Measurements from ENCODE around the gene CD226. TPM values are rescaled to one million over a fixed set of nuclear protein-coding genes. Genes with fewer than 3 reads are reported as not detected.
"Not testable (repeated sequence)": the region's sequence is repeated elsewhere in the genome, so short reads cannot be mapped to it uniquely, and the experiment has no call there.

The CD226 gene
- total RNA-seq, 4 donors from 2014 or later, result 0.72 to 5.2 (median 1.3) TPM

GRCh38 chr18:69885841-69886531, 61.7 kb downstream of the CD226 start:
- H3K4me1 ChIP-seq, result no peaks in the 10 kb centered on the region
- WGBS, 2 donors, result 70 to 73% methylated on average over 10 to 18 of the region's 20 CpGs
- H3K36me3 ChIP-seq, result no peaks in the 10 kb centered on the region
- H3K27ac ChIP-seq, result no peak overlapping the region
- no peak for DNase-seq
- no peaks in the 10 kb centered on the region for H3K27me3 ChIP-seq
- no peaks in the 10 kb centered on the region for H3K9me3 ChIP-seq
- intact Hi-C loops (cut with DNase I), result no loop called here
- H3K4me3 ChIP-seq, result no peak overlapping the region
- no peak for TF ChIP-seq POLR2A (IDR thresholded peaks at IDR 0.05)
- TF ChIP-seq, protein P1, sequence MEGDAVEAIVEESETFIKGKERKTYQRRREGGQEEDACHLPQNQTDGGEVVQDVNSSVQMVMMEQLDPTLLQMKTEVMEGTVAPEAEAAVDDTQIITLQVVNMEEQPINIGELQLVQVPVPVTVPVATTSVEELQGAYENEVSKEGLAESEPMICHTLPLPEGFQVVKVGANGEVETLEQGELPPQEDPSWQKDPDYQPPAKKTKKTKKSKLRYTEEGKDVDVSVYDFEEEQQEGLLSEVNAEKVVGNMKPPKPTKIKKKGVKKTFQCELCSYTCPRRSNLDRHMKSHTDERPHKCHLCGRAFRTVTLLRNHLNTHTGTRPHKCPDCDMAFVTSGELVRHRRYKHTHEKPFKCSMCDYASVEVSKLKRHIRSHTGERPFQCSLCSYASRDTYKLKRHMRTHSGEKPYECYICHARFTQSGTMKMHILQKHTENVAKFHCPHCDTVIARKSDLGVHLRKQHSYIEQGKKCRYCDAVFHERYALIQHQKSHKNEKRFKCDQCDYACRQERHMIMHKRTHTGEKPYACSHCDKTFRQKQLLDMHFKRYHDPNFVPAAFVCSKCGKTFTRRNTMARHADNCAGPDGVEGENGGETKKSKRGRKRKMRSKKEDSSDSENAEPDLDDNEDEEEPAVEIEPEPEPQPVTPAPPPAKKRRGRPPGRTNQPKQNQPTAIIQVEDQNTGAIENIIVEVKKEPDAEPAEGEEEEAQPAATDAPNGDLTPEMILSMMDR (IDR thresholded peaks at IDR 0.05), result no peak

DNA sequence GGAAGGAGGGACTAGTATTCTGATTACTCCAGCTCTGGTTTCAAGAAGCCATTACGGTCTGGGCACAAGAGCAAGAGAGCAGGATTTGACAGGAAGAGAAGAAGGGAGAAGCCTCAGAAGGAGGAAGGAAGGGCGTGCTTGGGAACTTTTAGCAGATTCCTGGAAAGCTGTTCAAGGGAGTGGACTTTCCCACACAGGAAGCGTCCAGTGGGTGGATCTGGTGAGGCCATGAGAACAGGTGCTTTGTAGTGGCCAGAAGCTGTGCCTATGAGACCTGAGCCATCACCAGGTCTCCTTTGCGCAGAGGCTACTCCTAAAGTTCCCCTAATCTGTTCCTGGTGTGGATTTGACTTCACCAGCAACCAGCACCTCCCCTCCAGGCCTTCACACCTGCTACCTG, 62.3 kb downstream of the CD226 start:
- DNase-seq, result no peak
- intact Hi-C loops (cut with DNase I), result no loop called here
- Histone ChIP-seq H3K4me1 (no peaks in the 10 kb centered on the region), H3K27ac (no peak overlapping the region), H3K27me3 (no peaks in the 10 kb centered on the region), H3K36me3 (no peaks in the 10 kb centered on the region), H3K9me3 (no peaks in the 10 kb centered on the region), H3K4me3 (no peak overlapping the region)
- WGBS, 2 donors, result 70 to 83% methylated on average over 4 of the region's 4 CpGs
- TF ChIP-seq POLR2A (IDR thresholded peaks at IDR 0.05), result no peak
- TF ChIP-seq, protein P1 (IDR thresholded peaks at IDR 0.05), result no peak

GRCh38 chr18:69883781-69884180, 63.9 kb downstream of the CD226 start:
- H3K9me3 ChIP-seq, result no peaks in the 10 kb centered on the region
- no peak overlapping the region for H3K27ac ChIP-seq
- WGBS, 2 donors, result 32 to 37% methylated on average over 3 of the region's 3 CpGs
- intact Hi-C loops (cut with DNase I), result no loop called here
- no peak for DNase-seq
- H3K4me1 ChIP-seq, result no peaks in the 10 kb centered on the region
- H3K36me3 ChIP-seq, result no peaks in the 10 kb centered on the region
- H3K4me3 ChIP-seq, result no peak overlapping the region
- no peak for TF ChIP-seq POLR2A (IDR thresholded peaks at IDR 0.05)
- TF ChIP-seq, protein P1 (IDR thresholded peaks at IDR 0.05), result no peak
- no peaks in the 10 kb centered on the region for H3K27me3 ChIP-seq

- intact Hi-C loops (cut with DNase I), result no loop called here
- Histone ChIP-seq H3K27ac (no peak overlapping the region), H3K36me3 (no peaks in the 10 kb centered on the region), H3K4me3 (no peak overlapping the region), H3K27me3 (no peaks in the 10 kb centered on the region), H3K9me3 (no peaks in the 10 kb centered on the region), H3K4me1 (no peaks in the 10 kb centered on the region)
- TF ChIP-seq, protein P1 (IDR thresholded peaks at IDR 0.05), result no peak
- no peak for TF ChIP-seq POLR2A (IDR thresholded peaks at IDR 0.05)
- WGBS, 2 donors, result 61 to 70% methylated on average over 6 of the region's 6 CpGs
- DNase-seq, result no peak
Measured at GRCh38 chr18:69882965-69883668, 64.6 kb downstream of the CD226 start.

DNA sequence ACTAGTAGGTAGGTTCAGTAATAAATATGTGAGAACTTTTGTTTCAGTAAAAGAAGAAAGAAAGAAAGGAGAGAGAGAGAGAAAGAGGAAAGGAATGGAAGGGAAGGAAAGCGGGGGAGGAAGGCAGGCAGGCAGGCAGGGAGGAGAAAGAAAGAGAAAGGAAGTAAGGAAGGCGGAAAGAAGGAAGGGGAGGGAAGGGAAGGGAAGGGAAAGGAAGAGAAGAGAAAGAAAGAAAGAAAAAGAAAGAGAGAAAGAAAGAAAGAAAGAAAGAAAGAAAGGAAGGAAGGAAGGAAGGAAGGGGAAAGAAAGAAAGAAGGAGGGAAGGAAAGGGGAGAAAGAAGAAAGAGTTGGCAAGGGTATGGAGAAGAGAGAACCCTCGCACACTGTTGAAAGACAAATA, 67.6 kb downstream of the CD226 start:
- TF ChIP-seq, protein P1 (IDR thresholded peaks at IDR 0.05), result no peak
- no peak for TF ChIP-seq POLR2A (IDR thresholded peaks at IDR 0.05)
- no peaks in the 10 kb centered on the region for H3K27me3 ChIP-seq
- H3K36me3 ChIP-seq, result no peaks in the 10 kb centered on the region
- no peak overlapping the region for H3K27ac ChIP-seq
- H3K4me1 ChIP-seq, result no peaks in the 10 kb centered on the region
- WGBS, 2 donors, result 91% methylated on average over 3 of the region's 3 CpGs
- intact Hi-C loops (cut with DNase I), result no loop called here
- H3K9me3 ChIP-seq, result no peaks in the 10 kb centered on the region
- DNase-seq, result no peak
- no peak overlapping the region for H3K4me3 ChIP-seq

DNA sequence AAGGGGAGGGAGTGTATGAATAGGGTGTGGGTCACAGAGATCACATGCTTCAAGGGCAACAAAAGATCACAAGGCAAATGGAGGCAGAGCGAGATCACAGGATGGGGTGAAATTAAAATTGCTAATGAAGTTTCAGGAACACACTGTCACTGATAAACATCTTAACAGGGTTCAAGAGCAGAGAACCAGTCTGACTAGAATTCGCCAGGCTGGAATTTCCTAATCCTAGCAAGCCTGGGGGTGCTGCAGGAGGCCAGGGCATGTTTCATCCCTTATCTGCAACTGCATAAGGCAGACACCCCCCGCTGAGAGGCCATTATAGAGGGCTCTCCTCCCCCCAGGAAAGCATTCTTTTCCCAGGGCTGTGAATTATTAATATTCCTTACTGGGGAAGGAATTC, 68.6 kb downstream of the CD226 start:
- DNase-seq; H3K4me1 ChIP-seq; intact Hi-C loops (cut with DNase I); H3K27ac ChIP-seq; H3K27me3 ChIP-seq; H3K4me3 ChIP-seq; H3K36me3 ChIP-seq; H3K9me3 ChIP-seq: not testable (repeated sequence)
- 48 to 75% methylated on average over 3 of the region's 3 CpGs for WGBS, 2 donors
